Stimulated activated CD4-positive, alpha-beta T cell treated with anti-CD3 and anti-CD28 coated beads, TNF-alpha, amount 100 ng/mL, for 48 hours (primary cell): ENCODE measurements around the gene CNPPD1.

Source experiments
- DNase-seq, 3 donors: peaks; one replicate each; pipeline ENCODE4 v3.0.0-alpha.2; 2020; ENCODE audit warnings: low read depth in 3 of 3

CNPPD1 gene

GRCh38 chr2:219122202-219122980, 54.3 kb downstream of the CNPPD1 start:
- DNase-seq = no peak
